HG03460 (cell line): ENCODE data around the gene AXL.
A peak's percentile ranks its signal among the peaks of the same experiment; 100 is the strongest.

Experiments
- ATAC-seq: cut with Tn5 transposase; IDR thresholded peaks from one replicate; pipeline ENCODE4 v1.9.1; 2021; ENCODE audit not compliant: unreplicated experiment

AXL gene

DNA sequence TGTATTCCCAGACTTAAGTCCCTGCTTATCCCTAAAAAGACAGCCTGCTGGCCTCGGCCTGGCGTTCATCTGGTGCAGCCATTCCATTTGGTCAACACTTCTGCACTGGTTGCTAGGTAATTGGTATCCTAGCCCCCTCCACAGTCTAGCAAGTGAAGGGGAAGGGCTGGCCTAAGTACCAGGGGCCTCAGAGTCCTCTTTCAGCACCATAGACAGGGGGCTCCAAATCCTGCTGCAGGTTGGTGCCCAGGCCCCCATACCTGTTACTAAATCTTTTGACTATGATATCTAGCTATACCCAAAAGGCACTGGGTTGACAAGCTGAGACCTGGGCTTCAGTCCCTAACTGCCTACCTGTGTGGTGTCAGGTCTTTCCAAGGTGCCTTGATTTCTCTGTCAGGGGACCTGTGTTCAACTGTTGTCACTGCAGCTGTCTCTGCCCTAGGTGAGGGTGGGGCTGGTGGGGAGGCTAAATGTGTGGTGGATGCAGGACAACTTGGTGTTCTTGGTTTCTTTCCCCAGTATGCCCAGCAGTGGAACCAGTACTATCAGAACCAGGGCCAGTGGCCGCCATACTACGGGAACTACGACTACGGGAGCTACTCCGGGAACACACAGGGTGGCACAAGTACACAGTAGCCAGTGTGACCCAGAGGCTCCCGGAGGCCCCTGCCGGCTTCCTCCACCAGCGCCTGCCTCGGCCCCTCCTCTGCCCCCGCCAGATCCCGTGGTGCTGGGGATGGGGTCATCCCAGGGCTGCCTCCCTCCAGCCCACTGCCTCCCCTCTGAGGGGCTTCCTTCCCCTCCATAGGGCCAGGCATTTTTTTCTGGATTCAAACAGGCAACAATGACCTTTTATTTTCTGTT is 87.1 kb downstream of the AXL start:
- no peak for ATAC-seq

DNA sequence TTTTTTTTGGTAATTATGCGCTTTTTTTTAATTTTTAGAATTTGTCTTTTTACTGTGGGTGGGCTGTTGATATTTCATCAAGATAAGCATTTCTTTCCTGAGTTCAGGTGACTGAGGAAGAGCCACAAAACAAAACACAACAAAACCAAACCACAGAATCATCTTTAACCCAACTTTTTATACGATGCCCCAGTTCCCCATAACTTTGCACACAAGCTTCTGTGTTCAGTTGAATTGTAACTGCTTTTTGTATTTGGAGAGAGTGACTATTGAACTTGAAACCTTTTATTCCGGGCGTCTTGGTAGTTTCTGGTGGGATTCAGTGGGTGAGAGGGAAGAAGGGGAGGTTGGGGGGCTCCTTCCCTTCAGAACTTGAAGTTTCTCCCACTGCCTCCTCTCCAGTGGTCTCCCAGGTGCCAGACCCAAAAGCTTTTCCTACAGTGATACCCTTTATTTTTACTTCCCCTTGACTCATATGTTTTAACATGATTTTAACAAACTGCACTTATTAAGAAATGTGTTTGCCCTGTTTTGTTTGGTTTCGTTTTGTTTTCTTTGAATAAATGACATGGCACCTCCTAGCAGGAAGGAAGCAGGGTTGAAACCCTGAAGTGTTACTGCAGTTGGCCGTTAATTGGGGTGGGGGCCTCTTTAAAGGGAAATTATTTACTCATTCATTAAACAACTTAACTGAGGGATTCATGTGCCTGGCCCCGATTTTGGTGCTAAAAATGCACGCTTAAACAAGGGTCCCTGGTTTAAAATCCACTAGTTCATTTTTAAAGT is 88.3 kb downstream of the AXL start:
- ATAC-seq: no peak

GRCh38 chr19:41307954-41308449 is 89.0 kb downstream of the AXL start:
- ATAC-seq: no peak

DNA sequence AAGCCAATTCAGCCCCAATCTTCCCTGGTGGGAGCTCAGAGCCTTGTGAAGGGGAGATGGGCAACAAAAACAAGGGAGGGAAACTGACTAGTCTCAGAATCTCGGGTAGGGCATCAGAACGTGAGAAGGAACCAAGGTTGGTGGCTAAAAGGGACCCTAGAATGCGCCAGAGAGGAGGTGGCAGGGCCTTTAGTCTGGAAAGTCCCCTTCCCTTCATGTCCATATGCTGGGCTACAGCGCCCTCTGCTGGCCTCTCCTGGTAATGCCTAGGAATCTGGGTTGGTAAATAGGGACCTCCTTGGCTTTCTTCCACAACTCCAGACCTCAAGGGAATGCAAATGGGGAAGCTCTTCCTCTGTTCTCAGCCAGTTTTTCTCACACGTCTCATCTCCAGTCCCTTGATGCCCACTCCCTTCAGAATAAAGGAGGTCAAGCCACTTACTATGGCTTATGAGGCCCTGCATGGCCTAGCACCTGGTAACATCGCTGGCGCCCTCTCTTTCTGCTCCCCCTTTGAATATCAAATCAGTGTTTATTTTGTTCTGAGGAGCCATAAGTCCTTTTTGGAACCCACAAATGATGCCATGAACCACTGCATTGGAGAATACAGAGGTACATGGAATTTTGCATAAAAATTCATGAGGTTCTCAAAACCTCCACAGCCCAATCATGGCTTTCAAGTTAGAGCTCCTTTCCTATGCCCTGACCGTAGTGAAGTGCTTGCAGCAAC is 89.6 kb downstream of the AXL start:
- ATAC-seq: no peak

DNA sequence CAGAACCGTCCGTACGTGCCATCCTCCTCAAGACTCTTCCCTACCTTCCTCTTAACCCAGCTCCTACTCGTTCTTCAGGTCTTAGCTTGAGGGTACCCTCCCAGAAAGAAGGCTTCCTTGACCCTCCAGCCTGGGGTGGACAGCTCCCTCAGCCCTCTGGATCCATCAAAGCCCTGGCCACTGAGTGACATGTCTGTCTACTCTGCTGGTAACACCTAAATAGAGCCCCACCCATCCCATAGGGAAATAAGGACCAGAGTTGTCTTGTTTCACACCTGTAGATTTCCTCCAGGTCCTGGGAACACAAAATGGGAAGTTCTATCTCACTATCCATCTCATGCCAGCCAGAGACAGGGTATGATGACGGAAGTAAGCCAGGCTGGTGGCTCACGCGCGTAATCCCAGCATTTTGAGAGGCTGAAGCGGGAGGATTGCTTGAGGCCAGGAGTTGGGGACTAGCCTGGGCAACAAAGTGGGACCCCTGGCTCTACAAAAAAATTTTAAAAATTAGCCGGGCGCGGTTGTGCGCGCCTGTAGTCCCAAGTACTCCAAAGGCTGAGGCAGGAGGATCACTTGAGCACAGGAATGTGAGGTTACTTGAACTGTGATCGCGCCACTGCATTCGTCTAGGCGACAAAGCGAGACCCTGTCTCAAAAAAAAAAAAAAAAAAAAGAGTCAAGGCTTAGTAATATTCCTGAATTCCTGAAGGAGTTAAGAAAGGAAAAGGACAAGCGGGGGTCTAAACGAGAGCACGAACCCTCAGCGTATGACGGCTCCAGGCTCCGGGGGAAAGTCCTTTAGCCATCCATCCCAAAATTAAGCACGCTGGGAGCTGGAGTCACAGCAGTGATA is 90.4 kb downstream of the AXL start:
- ATAC-seq: peak; percentile 2

DNA sequence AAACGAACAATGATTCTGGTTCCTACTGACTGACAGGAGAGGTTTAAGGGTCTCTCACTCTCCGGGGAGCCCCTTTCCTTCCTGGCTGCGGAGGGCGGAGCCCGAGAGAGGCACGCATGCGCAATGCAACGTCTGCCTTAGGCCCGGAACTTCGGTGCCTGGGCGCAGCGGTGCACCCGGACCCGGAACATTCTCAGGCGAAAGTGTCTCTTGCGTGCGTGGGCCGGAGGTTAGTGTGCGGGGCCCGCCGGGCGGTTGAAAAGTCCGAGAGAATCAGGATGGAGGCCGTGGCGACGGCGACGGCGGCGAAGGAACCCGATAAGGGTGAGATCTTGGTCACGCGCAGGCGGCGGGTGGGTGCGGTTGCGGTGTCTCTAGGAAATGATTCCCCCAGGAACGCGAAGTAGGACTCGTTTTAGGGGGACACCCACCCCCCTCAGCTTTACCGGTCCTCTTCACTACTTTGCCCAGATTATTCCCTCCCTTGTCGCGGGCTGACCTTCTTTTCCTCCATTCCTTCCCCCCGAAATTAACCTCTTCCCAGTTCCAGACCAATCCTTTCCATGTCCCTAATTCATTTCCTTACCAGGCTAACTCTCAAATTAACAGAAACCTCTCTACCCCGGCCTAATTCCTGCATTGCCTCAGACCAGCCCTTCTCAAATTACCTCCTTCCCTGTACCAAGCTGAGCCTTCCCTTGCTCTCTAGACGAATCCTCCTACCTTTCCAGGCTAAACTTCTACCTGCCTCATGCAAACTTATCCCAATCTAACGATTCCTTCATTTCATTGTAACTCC is 91.2 kb downstream of the AXL start, which contains the start of gene CCDC97:
Gene CCDC97 (plus strand): TSS at position 140 of the 799 bp plus-strand sequence. CDS start 139 bp downstream, at position 279.
- ATAC-seq: peak; percentile 57

DNA sequence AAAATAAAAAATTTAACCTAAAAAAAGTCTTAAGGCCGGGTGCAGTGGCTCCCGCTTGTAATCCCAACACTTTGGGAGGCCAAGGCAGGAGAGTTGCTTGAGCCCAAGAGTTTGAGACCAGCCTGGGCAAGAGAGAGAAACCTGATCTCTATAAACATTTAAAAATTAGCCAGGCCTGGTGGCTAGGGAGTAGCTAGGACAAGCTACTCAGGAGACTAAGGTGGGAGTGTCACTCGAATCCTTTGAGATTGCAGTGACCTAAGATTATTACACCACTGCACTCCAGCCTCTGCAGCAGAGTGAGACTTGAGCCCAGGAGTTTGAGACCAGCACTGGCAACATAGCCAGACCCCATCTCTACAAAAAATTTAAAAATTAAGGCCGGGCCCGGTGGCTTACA is 92.0 kb downstream of the AXL start:
- no peak for ATAC-seq
